Activated T-cell treated with anti-CD3 and anti-CD28 coated beads for 24 hours (primary cell): ENCODE data around the gene TRABD2B.

Experiments
- DNase-seq: peaks from one replicate; pipeline ENCODE4 v3.0.0-alpha.2; 2020; ENCODE audit warnings: low read depth

The TRABD2B gene

DNA sequence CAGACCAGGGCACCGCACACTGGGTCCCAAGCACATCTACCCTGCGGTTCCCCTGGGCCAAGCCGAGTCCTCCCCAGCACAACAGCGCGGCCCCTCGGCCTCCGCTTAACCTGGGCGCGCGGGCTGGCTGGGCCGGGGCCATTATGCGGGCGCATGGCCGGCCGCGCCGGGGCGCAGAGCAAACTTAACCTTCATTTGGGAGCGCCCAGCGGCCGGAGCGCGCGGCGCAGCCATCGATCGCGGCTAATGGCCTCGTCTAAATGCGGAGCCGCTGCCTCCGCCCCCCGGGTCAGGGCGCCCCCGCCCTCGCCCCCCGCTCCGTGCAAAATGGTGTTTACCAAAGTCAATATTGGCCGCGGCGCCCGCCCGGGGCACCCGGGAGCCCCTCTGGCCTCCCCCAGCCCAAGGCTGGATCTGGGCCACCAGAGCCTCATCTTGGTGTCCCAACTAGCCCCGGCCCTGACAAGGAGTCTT lies 272.1 kb downstream of the TRABD2B start:
- no peak for DNase-seq

GRCh38 chr1:47724432-47724999 lies 272.7 kb downstream of the TRABD2B start:
- DNase-seq: no peak

- no peak for DNase-seq
Observed at GRCh38 chr1:47722909-47723580, 274.1 kb downstream of the TRABD2B start.

DNA sequence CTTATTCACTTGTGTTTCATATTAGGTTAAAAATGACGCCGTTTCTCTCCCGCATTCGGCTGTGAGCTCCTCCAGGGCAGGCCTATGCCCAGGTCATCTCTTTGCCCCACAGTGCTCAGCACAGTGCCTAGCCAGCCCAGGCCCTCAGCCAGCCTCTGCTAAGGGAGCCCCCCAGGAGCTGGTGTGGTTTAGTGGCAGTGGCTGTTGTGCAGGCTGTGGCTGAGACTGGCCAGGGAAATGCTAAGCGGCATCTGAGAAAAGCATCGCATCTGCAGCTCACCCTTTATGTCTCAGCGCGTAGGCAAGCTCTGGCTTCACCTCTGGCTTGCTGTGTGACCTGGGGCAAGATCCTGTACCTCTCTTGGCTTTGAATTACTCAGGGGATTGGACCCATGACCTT lies 275.1 kb downstream of the TRABD2B start:
- DNase-seq: no peak

GRCh38 chr1:47720111-47720510 lies 277.1 kb downstream of the TRABD2B start:
- no peak for DNase-seq

- no peak for DNase-seq
Observed at GRCh38 chr1:47717341-47717740, 279.8 kb downstream of the TRABD2B start.

DNA sequence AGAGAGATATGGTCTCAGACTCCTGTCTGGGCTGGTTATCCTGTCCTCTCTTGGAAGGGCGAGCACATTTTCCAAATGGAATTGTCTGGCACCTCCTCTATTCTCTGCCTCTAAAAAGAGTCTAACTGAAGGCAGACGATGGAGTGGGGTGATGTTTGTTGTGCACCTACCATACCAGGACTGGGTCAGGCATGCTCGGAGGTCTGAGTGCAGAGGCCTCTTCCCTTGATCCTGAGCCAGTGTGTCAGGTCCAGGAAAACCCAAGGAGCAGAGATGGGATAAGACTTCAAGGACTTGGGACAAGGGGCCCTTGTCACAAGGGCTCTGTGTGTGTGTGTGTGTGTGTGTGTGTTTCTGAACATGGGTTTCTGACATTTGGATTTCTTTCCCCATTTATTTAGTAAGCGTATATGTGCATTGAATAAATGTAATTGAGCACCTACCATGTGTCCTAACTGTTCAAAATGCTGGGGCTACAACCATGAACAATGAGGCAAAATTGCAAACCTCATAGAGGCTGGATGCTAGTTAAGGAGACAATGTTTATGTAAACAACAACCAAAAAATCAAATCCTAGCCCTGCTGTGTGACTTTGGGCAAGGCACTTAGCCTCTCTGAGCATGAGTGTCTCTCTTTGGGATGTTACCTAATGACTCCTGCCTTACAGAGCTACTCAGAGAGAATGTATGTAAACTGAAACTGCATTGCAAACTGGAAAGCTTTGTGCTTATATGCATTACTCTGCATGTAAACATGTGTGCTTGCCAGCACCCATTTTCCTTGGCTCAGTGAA lies 283.0 kb downstream of the TRABD2B start:
- no peak for DNase-seq

GRCh38 chr1:47713333-47713953 lies 283.7 kb downstream of the TRABD2B start:
- no peak for DNase-seq

DNA sequence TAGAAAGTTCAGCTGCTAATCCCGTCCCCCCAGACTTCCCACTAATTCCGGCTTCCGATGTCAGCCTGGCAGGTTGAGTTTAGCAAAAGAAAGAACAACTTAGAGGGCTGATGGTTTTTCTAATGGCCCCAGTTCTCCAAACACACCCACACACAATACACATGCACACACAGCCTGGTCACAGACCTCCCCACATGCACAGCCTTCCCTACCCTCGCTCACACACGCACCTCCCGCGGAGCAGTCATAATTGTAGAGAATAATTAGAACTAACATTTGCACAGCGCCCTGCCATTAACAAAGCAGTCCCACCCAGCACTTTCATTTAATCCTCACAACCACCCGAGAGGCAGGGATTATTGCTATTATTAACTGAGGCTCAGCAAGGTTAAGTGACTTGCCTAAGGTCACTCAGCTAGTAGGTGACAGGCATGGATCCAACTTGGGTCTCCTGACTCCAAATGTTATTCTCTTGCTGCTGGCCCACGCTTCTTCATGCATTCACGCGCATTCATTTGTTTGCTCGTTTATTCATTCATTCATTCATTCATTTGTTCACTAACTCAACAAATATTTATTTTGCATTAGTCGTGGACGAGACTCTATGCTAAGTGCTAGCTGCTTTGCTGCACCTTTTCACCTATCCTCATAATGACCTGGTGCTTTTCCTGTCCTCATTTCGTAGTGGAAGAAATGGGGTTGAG lies 284.4 kb downstream of the TRABD2B start:
- no peak for DNase-seq

- no peak for DNase-seq
Observed at GRCh38 chr1:47711848-47712492, 285.2 kb downstream of the TRABD2B start.

GRCh38 chr1:47711184-47711847 lies 285.9 kb downstream of the TRABD2B start:
- DNase-seq: no peak
